Esophagus muscularis mucosa (tissue), 3 donors: Measurements from ENCODE around the gene HABP2.

ENCODE experiments used
- POLR2A ChIP-seq: fragments of 450-650 bp; IDR thresholded peaks from one replicate; pipeline ENCODE4 v1.6.1; 2017; ENCODE audit warnings: antibody characterized with exemption, moderate library complexity, mild to moderate bottlenecking, low read depth
- TF ChIP-seq, protein P1 (sequence below), 3 experiments: fragments of 200-600 bp in 2 of 3; fragments of 450-650 bp in 1 of 3; sonication (generic) in 2 of 3; IDR thresholded peaks; one replicate each; pipeline ENCODE4 v1.5.1; 2017 to 2019; ENCODE audit warnings: antibody characterized with exemption in 3 of 3, mild to moderate bottlenecking in 2 of 3, moderate library complexity in 1 of 3

DNA sequence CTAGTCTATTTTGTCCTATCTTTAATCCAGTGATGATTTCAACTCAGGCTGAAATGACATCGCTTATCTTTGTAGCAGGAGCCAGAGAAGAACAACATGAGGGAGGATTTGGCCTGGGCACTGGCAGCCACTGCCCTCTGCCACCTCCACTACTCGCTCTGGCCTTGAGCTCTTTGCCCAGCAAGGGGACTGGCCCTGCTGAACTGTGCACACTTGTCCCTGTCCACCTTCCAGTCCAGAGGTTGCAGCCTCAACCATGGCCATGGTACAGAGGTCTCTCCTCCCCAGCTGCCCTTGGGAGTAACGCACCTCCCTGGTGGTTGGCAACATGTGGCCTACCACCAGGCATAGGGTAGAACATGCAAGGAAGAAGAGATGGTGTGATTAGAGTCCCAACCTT is 8.4 kb downstream of the HABP2 start:
- TF ChIP-seq, protein P1, sequence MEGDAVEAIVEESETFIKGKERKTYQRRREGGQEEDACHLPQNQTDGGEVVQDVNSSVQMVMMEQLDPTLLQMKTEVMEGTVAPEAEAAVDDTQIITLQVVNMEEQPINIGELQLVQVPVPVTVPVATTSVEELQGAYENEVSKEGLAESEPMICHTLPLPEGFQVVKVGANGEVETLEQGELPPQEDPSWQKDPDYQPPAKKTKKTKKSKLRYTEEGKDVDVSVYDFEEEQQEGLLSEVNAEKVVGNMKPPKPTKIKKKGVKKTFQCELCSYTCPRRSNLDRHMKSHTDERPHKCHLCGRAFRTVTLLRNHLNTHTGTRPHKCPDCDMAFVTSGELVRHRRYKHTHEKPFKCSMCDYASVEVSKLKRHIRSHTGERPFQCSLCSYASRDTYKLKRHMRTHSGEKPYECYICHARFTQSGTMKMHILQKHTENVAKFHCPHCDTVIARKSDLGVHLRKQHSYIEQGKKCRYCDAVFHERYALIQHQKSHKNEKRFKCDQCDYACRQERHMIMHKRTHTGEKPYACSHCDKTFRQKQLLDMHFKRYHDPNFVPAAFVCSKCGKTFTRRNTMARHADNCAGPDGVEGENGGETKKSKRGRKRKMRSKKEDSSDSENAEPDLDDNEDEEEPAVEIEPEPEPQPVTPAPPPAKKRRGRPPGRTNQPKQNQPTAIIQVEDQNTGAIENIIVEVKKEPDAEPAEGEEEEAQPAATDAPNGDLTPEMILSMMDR (IDR thresholded peaks at IDR 0.05), result no peak
- no peak for TF ChIP-seq POLR2A
